Measurements from ENCODE around the gene MTFMT. TPM values are rescaled to one million over a fixed set of nuclear protein-coding genes. Genes with fewer than 3 reads are reported as not detected.

MTFMT gene
- total and polyA plus RNA-seq, 2 of the 4 experiments (the other 2 are of a cell fraction) = 8.9 to 21.3 TPM

DNA sequence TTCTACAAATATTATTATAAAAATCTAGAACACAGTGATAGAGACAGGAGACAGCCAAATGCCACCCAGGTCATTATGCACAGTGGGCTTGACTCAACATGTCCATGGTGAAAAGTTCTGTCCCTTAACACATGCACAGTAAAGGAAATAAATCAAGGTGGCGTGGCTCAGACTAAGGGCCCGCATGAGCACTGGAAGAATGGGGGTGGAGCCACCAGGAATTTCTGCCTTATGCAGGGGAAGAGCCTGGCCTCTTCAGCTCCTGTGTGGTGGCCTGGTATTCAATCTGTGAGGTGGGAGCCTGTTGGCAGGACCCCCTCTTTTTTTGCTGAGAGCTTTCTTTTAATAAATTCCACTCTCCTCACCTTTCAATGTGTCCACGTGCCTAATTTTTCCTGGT is 22.6 kb downstream of the MTFMT start:
- Histone ChIP-seq H4K8ac (ENCODE audit: low read depth in 2 of 2, low read length in 2 of 2) (no peak overlapping the region), H3K56ac (ENCODE audit: extremely low read depth, insufficient read depth, low read length) (no peak overlapping the region), H2AK5ac (ENCODE audit: low read depth, low read length) (no peak overlapping the region), H4K20me1 (ENCODE audit: insufficient read depth, low read length) (no peaks in the 10 kb centered on the region), H3K27ac (ENCODE audit: insufficient read depth, low read length) (no peak overlapping the region), H2AK9ac (replicated peaks; ENCODE audit: low read depth, low read length, poor library complexity) (no peak overlapping the region), H2BK15ac (ENCODE audit: low read depth, low read length) (no peak overlapping the region), H2BK120ac (ENCODE audit: low read depth, low read length) (no peak overlapping the region), H4K91ac (ENCODE audit: insufficient read depth, low read depth, low read length) (no peak overlapping the region), H3K4me1 (ENCODE audit: control insufficient read depth, insufficient read depth, low read length) (no peaks in the 10 kb centered on the region), H3K18ac (ENCODE audit: low read depth, low read length) (no peak overlapping the region), H2BK20ac (ENCODE audit: low read depth, low read length) (no peak overlapping the region), H3K9ac (ENCODE audit: low read depth, low read length) (no peak overlapping the region), H3K27me3 (ENCODE audit: control insufficient read depth, insufficient read depth, low read length) (no peaks in the 10 kb centered on the region), H3K9me1 (ENCODE audit: insufficient read depth, low read length) (no peaks in the 10 kb centered on the region; the same call in 1 of the 2 replicates), H3K23ac (ENCODE audit: low read depth, low read length) (no peak overlapping the region), H4K5ac (ENCODE audit: low read depth, low read length) (no peak overlapping the region), H3K4me3 (ENCODE audit: insufficient read depth, low read depth, low read length) (no peak overlapping the region), H3K36me3 (ENCODE audit: control insufficient read depth, insufficient read depth, low read length) (peaks cover 10% of the 10 kb centered on the region), H3K14ac (replicated peaks; ENCODE audit: low read depth, low read length) (no peak overlapping the region), H2AFZ (replicated peaks; ENCODE audit: low read length, poor library complexity) (no peak overlapping the region), H3K4ac (ENCODE audit: low read depth, low read length) (no peak overlapping the region), H3K4me2 (ENCODE audit: low read depth, low read length) (no peak overlapping the region), H3K9me3 (ENCODE audit: control insufficient read depth, insufficient read depth, low read length) (no peaks in the 10 kb centered on the region), H2BK5ac (ENCODE audit: low read depth, low read length, poor library complexity, severe bottlenecking) (no peak overlapping the region), H3K79me1 (ENCODE audit: low read depth in 1 of 2, low read length in 2 of 2) (no peaks in the 10 kb centered on the region)
- TF ChIP-seq, protein P1, sequence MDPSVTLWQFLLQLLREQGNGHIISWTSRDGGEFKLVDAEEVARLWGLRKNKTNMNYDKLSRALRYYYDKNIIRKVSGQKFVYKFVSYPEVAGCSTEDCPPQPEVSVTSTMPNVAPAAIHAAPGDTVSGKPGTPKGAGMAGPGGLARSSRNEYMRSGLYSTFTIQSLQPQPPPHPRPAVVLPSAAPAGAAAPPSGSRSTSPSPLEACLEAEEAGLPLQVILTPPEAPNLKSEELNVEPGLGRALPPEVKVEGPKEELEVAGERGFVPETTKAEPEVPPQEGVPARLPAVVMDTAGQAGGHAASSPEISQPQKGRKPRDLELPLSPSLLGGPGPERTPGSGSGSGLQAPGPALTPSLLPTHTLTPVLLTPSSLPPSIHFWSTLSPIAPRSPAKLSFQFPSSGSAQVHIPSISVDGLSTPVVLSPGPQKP (IDR thresholded peaks at IDR 0.05; ENCODE audit: borderline replicate concordance, low read depth, low read length) = no peak
- no peak for TF ChIP-seq NFE2L2 (IDR thresholded peaks at IDR 0.05; ENCODE audit: low read depth, low read length)
- no peak for TF ChIP-seq MAZ (IDR thresholded peaks at IDR 0.05; ENCODE audit: borderline replicate concordance, low read depth, low read length)
- TF ChIP-seq RFX5 (IDR thresholded peaks at IDR 0.05; ENCODE audit: low read depth, low read length) = no peak
- no peak for TF ChIP-seq RCOR1 (IDR thresholded peaks at IDR 0.05; ENCODE audit: insufficient replicate concordance, low read length)
- TF ChIP-seq CHD1 (IDR thresholded peaks at IDR 0.05; ENCODE audit: low read depth, low read length) = no peak
- TF ChIP-seq RAD21 (IDR thresholded peaks at IDR 0.05; ENCODE audit: low read length) = no peak
- TF ChIP-seq SMC3 (IDR thresholded peaks at IDR 0.05; ENCODE audit: low read depth, low read length) = no peak
- TF ChIP-seq MXI1 (IDR thresholded peaks at IDR 0.05; ENCODE audit: borderline replicate concordance, low read depth, low read length) = no peak
- no peak for TF ChIP-seq MAFK (IDR thresholded peaks at IDR 0.05; ENCODE audit: low read depth, low read length)
- no peak for TF ChIP-seq POLR2A (IDR thresholded peaks at IDR 0.05; ENCODE audit: low read depth, low read length)
- TF ChIP-seq, protein P2, sequence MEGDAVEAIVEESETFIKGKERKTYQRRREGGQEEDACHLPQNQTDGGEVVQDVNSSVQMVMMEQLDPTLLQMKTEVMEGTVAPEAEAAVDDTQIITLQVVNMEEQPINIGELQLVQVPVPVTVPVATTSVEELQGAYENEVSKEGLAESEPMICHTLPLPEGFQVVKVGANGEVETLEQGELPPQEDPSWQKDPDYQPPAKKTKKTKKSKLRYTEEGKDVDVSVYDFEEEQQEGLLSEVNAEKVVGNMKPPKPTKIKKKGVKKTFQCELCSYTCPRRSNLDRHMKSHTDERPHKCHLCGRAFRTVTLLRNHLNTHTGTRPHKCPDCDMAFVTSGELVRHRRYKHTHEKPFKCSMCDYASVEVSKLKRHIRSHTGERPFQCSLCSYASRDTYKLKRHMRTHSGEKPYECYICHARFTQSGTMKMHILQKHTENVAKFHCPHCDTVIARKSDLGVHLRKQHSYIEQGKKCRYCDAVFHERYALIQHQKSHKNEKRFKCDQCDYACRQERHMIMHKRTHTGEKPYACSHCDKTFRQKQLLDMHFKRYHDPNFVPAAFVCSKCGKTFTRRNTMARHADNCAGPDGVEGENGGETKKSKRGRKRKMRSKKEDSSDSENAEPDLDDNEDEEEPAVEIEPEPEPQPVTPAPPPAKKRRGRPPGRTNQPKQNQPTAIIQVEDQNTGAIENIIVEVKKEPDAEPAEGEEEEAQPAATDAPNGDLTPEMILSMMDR (conservative IDR thresholded peaks at IDR 0.05; ENCODE audit: low read depth, low read length) = no peak
- TF ChIP-seq CEBPB (IDR thresholded peaks at IDR 0.05; ENCODE audit: low read depth, low read length) = no peak
- no peak for TF ChIP-seq FOS (IDR thresholded peaks at IDR 0.05; ENCODE audit: low read depth, low read length)
- TF ChIP-seq BHLHE40 (IDR thresholded peaks at IDR 0.05; ENCODE audit: low read depth, low read length) = no peak
- 80% methylated on average over 1 of the region's 3 CpGs; no CpG with 5 or more reads in 1 of the 2 experiments for WGBS, 2 experiments (ENCODE audit: extremely low coverage in 2 of 2, insufficient read length in 1 of 2)
- dilution Hi-C loops (cut with HindIII; ENCODE audit: low sequenced_read_pairs, unreplicated experiment) = no loop called here
- DNase-seq (no peak), ATAC-seq (ENCODE audit: low read depth) (no peak)
- ChIA-PET CTCF (no interaction called here), POLR2A (ENCODE audit: unreplicated experiment) (no interaction called here)
- in situ Hi-C loops (cut with MboI; ENCODE audit: low sequenced_read_pairs) = no loop called here
- no TSS peak for BruUV-seq (replicated peaks)
- intact Hi-C loops (cut with micrococcal nuclease) = no loop called here

Measured in IMR-90 (cell line).